Measurements from ENCODE around the gene NTF3.

DNA sequence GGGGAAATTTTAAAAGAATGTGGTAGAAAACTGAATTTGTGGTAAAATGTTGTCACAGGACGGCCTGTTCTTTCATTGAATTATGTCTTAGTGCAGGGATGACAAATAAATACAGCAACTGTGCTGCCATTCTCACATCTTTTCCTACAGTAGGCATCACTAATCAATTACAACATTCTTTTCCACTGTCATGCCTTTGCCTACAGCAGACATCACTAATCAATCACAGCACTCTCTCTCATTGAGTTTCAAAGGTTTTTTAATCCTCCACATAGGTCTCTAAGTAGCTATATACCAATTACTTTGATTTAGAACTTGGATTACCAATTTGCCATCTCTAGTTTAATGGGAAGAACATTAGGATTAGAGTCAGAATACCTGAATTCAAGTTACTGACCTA, 30.1 kb downstream of the NTF3 start:
- no peak for TF ChIP-seq POLR2A (IDR thresholded peaks at IDR 0.05)
- TF ChIP-seq, protein P1, sequence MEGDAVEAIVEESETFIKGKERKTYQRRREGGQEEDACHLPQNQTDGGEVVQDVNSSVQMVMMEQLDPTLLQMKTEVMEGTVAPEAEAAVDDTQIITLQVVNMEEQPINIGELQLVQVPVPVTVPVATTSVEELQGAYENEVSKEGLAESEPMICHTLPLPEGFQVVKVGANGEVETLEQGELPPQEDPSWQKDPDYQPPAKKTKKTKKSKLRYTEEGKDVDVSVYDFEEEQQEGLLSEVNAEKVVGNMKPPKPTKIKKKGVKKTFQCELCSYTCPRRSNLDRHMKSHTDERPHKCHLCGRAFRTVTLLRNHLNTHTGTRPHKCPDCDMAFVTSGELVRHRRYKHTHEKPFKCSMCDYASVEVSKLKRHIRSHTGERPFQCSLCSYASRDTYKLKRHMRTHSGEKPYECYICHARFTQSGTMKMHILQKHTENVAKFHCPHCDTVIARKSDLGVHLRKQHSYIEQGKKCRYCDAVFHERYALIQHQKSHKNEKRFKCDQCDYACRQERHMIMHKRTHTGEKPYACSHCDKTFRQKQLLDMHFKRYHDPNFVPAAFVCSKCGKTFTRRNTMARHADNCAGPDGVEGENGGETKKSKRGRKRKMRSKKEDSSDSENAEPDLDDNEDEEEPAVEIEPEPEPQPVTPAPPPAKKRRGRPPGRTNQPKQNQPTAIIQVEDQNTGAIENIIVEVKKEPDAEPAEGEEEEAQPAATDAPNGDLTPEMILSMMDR (IDR thresholded peaks at IDR 0.05) = no peak
